Testis (tissue), 2 donors: ENCODE data around the gene PTPN3.

Experiments used
- POLR2A ChIP-seq: fragments of 450-650 bp; IDR thresholded peaks from one replicate; pipeline ENCODE4 v1.6.1; 2017; ENCODE audit warnings: antibody characterized with exemption, mild to moderate bottlenecking, moderate library complexity
- TF ChIP-seq, protein P1 (sequence below), 3 experiments: fragments of 450-650 bp in 2 of 3; fragments of 200-600 bp in 1 of 3; sonication (generic) in 1 of 3; IDR thresholded peaks; one replicate each; pipeline ENCODE4 v1.5.1; 2016 to 2019; ENCODE audit warnings: antibody characterized with exemption in 3 of 3, mild to moderate bottlenecking in 2 of 3, moderate library complexity in 1 of 3

DNA sequence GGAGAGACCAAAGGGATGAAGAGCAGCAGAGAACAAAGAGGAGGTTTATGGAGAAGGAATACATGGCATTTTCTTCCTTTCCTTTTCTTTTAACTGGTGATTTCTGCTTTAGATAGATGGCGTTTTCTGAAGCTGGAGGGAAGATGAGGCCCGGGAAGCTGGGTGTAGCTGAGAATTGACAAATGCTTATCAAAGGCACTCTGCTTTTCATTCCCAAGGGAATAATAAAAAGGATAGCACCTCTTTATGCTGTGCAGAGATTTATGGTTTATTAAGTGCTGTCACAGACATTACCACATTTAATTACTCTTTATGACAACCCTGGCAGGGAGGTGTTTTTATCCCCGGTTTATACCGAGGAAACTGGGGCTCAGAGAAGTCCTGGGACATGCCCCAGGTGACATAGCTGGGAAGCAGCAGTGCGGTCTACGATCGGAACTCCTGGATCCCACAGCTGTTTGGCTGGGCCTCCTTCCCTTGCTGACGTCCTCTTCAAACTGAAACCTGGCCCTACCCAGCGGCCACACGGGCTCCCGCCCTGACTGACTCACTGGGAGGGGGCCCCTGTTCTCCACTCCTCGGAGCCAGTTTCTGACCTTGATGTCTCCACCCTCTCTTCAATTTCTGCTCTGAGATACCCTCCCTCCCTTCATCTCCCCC lies 169.0 kb downstream of the PTPN3 start:
- TF ChIP-seq, protein P1, sequence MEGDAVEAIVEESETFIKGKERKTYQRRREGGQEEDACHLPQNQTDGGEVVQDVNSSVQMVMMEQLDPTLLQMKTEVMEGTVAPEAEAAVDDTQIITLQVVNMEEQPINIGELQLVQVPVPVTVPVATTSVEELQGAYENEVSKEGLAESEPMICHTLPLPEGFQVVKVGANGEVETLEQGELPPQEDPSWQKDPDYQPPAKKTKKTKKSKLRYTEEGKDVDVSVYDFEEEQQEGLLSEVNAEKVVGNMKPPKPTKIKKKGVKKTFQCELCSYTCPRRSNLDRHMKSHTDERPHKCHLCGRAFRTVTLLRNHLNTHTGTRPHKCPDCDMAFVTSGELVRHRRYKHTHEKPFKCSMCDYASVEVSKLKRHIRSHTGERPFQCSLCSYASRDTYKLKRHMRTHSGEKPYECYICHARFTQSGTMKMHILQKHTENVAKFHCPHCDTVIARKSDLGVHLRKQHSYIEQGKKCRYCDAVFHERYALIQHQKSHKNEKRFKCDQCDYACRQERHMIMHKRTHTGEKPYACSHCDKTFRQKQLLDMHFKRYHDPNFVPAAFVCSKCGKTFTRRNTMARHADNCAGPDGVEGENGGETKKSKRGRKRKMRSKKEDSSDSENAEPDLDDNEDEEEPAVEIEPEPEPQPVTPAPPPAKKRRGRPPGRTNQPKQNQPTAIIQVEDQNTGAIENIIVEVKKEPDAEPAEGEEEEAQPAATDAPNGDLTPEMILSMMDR (IDR thresholded peaks at IDR 0.05) = no peak
- no peak for TF ChIP-seq POLR2A
